GM12875 (cell line): ENCODE measurements around the gene DCXR.

Experiments used
- H3K4me3 ChIP-seq: one replicate; pipeline ENCODE4 v1.5.1; 2011; ENCODE audit warnings: low read depth, low read length, control low read depth
- TF ChIP-seq, protein P1 (sequence below): IDR thresholded peaks from 2 replicates; pipeline ENCODE4 v1.5.1; 2011; ENCODE audit warnings: low read depth, mild to moderate bottlenecking, control low read depth, inconsistent platforms, low read length, moderate library complexity, borderline replicate concordance; ENCODE audit not compliant: insufficient read depth

Gene DCXR

GRCh38 chr17:82048571-82048971 lies 11.1 kb upstream of the DCXR start:
- no peak overlapping the region for H3K4me3 ChIP-seq
- TF ChIP-seq, protein P1, sequence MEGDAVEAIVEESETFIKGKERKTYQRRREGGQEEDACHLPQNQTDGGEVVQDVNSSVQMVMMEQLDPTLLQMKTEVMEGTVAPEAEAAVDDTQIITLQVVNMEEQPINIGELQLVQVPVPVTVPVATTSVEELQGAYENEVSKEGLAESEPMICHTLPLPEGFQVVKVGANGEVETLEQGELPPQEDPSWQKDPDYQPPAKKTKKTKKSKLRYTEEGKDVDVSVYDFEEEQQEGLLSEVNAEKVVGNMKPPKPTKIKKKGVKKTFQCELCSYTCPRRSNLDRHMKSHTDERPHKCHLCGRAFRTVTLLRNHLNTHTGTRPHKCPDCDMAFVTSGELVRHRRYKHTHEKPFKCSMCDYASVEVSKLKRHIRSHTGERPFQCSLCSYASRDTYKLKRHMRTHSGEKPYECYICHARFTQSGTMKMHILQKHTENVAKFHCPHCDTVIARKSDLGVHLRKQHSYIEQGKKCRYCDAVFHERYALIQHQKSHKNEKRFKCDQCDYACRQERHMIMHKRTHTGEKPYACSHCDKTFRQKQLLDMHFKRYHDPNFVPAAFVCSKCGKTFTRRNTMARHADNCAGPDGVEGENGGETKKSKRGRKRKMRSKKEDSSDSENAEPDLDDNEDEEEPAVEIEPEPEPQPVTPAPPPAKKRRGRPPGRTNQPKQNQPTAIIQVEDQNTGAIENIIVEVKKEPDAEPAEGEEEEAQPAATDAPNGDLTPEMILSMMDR, result no peak

GRCh38 chr17:82047914-82048570 lies 10.5 kb upstream of the DCXR start:
- no peak overlapping the region for H3K4me3 ChIP-seq
- TF ChIP-seq, protein P1, result no peak

DNA sequence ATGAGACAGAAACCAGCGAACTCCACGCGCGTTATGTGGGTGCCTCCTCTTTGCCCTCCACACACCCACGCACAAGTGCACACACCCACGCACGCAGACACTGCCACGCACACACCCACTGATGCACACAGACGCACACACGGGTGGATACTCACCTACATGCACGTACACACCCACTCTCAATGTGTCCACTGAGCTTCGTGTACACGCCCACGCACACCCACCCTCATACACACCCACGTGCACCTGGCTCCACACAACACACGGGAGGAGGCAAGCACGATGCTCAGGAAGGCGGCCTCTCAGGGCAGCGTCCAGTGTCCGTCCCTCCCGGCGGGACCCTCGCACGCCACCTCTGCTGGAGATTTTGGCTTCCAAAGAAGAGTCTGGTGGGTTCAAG lies 9.9 kb upstream of the DCXR start:
- TF ChIP-seq, protein P1, result no peak
- H3K4me3 ChIP-seq, result no peak overlapping the region

DNA sequence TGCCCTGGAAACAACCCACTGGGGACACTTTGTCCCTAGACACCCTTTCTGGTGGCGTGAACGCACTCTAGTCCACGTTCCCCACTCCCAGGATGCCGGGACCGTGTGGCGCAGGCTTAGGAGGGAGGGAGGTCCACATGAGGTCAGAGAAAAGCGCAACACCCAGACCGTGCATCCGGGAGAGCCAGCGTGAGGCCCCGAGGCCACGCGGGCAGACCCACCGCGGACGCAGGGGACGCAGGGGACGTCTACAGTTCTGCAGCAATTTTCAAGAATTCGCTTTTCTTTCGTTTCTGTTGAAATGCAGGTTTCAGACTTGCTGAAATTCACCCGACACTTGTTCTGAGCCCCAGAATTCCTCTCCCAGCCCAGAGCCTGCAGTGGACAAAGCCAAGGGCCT lies 9.4 kb upstream of the DCXR start:
- TF ChIP-seq, protein P1, result no peak

GRCh38 chr17:82045936-82046484 lies 8.5 kb upstream of the DCXR start:
- H3K4me3 ChIP-seq, result no peak overlapping the region
- TF ChIP-seq, protein P1, result no peak

More for the DNA sequence above, 9.4 kb upstream of the DCXR start:
- no peak overlapping the region for H3K4me3 ChIP-seq

- H3K4me3 ChIP-seq, result no peak overlapping the region
Measured at GRCh38 chr17:82043507-82043906, 6.0 kb upstream of the DCXR start.

More at GRCh38 chr17:82043507-82043906, 6.0 kb upstream of the DCXR start:
- TF ChIP-seq, protein P1, result no peak
